HepG2 (cell line): ENCODE results near the gene CHD2. TPM values are rescaled to one million over a fixed set of nuclear protein-coding genes. Genes with fewer than 3 reads are reported as not detected.

Experiments used
- ARID2 ChIP-seq: sonication (generic); formaldehyde crosslinking; IDR thresholded peaks from 2 replicates; pipeline ENCODE4 v1.8.1; 2022; ENCODE audit warnings: mild to moderate bottlenecking, missing genetic modification reagents, borderline replicate concordance
- ATF5 ChIP-seq: sonication (generic); formaldehyde crosslinking; IDR thresholded peaks from 2 replicates; pipeline ENCODE4 v1.4.0; 2020; ENCODE audit warnings: mild to moderate bottlenecking, low read depth, missing genetic modification reagents
- BCL3 ChIP-seq: sonication (generic); formaldehyde crosslinking; IDR thresholded peaks from 2 replicates; pipeline ENCODE4 v1.5.1; 2020; ENCODE audit warnings: mild to moderate bottlenecking, missing genetic modification reagents, moderate library complexity
- CBFB ChIP-seq: sonication (generic); formaldehyde crosslinking; IDR thresholded peaks from 2 replicates; pipeline ENCODE4 v1.4.0; 2020; ENCODE audit warnings: missing genetic modification reagents
- CBX2 ChIP-seq, 2 experiments: fragments of 200-600 bp in 1 of 2; sonication (generic); formaldehyde crosslinking in 1 of 2; IDR thresholded peaks; 2 replicates each; pipeline versions ENCODE4 v1.7.0 to v1.8.1; 2018 to 2022; ENCODE audit warnings: low read depth in 2 of 2, low read length in 1 of 2, mild to moderate bottlenecking in 1 of 2, missing genetic modification reagents in 1 of 2
- DMTF1 ChIP-seq: sonication (generic); formaldehyde crosslinking; IDR thresholded peaks from 2 replicates; pipeline ENCODE4 v1.4.0; 2020; ENCODE audit warnings: mild to moderate bottlenecking, missing genetic modification reagents
- EHMT2 ChIP-seq: fragments of 200-600 bp; sonication (generic); IDR thresholded peaks from 2 replicates; pipeline ENCODE4 v1.7.0; 2017; ENCODE audit warnings: antibody characterized with exemption, low read depth, low read length, borderline replicate concordance
- MIER2 ChIP-seq: IDR thresholded peaks from 2 replicates; pipeline ENCODE4 v1.6.1; 2016; ENCODE audit warnings: missing biosample characterization, missing genetic modification reagents
- MTA3 ChIP-seq: sonication (generic); formaldehyde crosslinking; IDR thresholded peaks from 2 replicates; pipeline ENCODE4 v1.4.0; 2020; ENCODE audit warnings: missing genetic modification reagents
- PAF1 ChIP-seq: IDR thresholded peaks from 2 replicates; pipeline ENCODE4 v1.6.1; 2016; ENCODE audit warnings: missing genetic modification reagents, missing compliant biosample characterization
- SKIL ChIP-seq: sonication (generic); formaldehyde crosslinking; IDR thresholded peaks from 2 replicates; pipeline ENCODE4 v1.8.0; 2022; ENCODE audit warnings: missing genetic modification reagents, mild to moderate bottlenecking, moderate library complexity, borderline replicate concordance
- THAP11 ChIP-seq: IDR thresholded peaks from 2 replicates; pipeline ENCODE4 v1.6.1; 2016; ENCODE audit warnings: missing biosample characterization, missing genetic modification reagents
- TOPORS ChIP-seq: sonication (generic); formaldehyde crosslinking; IDR thresholded peaks from 2 replicates; pipeline ENCODE4 v1.8.0; 2023; ENCODE audit warnings: mild to moderate bottlenecking, missing genetic modification reagents
- ZFP82 ChIP-seq: sonication (generic); formaldehyde crosslinking; IDR thresholded peaks from 2 replicates; pipeline ENCODE4 v1.5.1; 2020; ENCODE audit warnings: mild to moderate bottlenecking, missing genetic modification reagents, borderline replicate concordance
- ZFYVE20 ChIP-seq: sonication (generic); formaldehyde crosslinking; IDR thresholded peaks from 2 replicates; pipeline ENCODE4 v1.8.0; 2023; ENCODE audit warnings: low read depth, mild to moderate bottlenecking, moderate library complexity, missing genetic modification reagents, borderline replicate concordance
- ZNF101 ChIP-seq: sonication (generic); formaldehyde crosslinking; IDR thresholded peaks from 2 replicates; pipeline ENCODE4 v1.4.0; 2020; ENCODE audit warnings: mild to moderate bottlenecking, low read depth, missing genetic modification reagents, borderline replicate concordance
- ZNF207 ChIP-seq: fragments of 450-650 bp; IDR thresholded peaks from 2 replicates; pipeline ENCODE4 v1.6.1; 2016; ENCODE audit warnings: antibody characterized with exemption, borderline replicate concordance
- ZNF234 ChIP-seq: sonication (generic); formaldehyde crosslinking; conservative IDR thresholded peaks from 2 replicates; pipeline ENCODE4 v1.5.1; 2020; ENCODE audit warnings: mild to moderate bottlenecking, missing genetic modification reagents
- ZNF552 ChIP-seq: sonication (generic); formaldehyde crosslinking; IDR thresholded peaks from 2 replicates; pipeline ENCODE4 v1.9.0; 2022; ENCODE audit warnings: missing genetic modification reagents, mild to moderate bottlenecking, borderline replicate concordance
- ZNF619 ChIP-seq: sonication (generic); formaldehyde crosslinking; IDR thresholded peaks from 2 replicates; pipeline ENCODE4 v1.4.0; 2020; ENCODE audit warnings: mild to moderate bottlenecking, missing genetic modification reagents
- ZNF749 ChIP-seq: sonication (generic); formaldehyde crosslinking; IDR thresholded peaks from 2 replicates; pipeline ENCODE4 v1.8.0; 2022; ENCODE audit warnings: mild to moderate bottlenecking, missing genetic modification reagents, moderate library complexity, borderline replicate concordance
- ZSCAN22 ChIP-seq: sonication (generic); formaldehyde crosslinking; IDR thresholded peaks from 2 replicates; pipeline ENCODE4 v1.4.0; 2020; ENCODE audit warnings: mild to moderate bottlenecking, missing genetic modification reagents
- ZZZ3 ChIP-seq: sonication (generic); formaldehyde crosslinking; IDR thresholded peaks from 2 replicates; pipeline ENCODE4 v1.4.0; 2020; ENCODE audit warnings: missing genetic modification reagents, mild to moderate bottlenecking, borderline replicate concordance
- polyA plus RNA-seq, 8 experiments: library from polyadenylated mRNA; depleted of rRNA in 3 of 8; stranded (reverse) in 7 of 8; unstranded in 1 of 8; fragments of >200 nt; fragmentation: Illumina TruSeq in 4 of 8; extraction: Trizol in 4 of 8; gene quantifications; 2 replicates each; pipeline versions ENCODE4 v1.2.1 to v1.2.3, GENCODE V29; 2011 to 2016; ENCODE audit warnings: low read depth in 4 of 8, missing spikeins in 1 of 8, mixed read lengths in 1 of 8; ENCODE audit not compliant: insufficient read depth in 1 of 8
- total RNA-seq, 5 experiments: library from RNA; depleted of rRNA; stranded (reverse); fragments of >200 nt; fragmentation: Illumina TruSeq; extraction: Trizol; gene quantifications; 2 replicates each; pipeline ENCODE4 v1.2.3, GENCODE V29; 2016; ENCODE audit warnings: low read depth in 1 of 5

CHD2 gene
- total and polyA plus RNA-seq, 2 of the 13 experiments (the other 11 are each of a cell fraction or from before 2014, with no cell fraction given) = 54.0 to 54.1 TPM

- TF ChIP-seq TOPORS = no peak
- TF ChIP-seq MTA3 (CRISPR knock-in tag) = no peak
- TF ChIP-seq SKIL = no peak
- TF ChIP-seq ZNF552 (CRISPR knock-in tag) = no peak
- TF ChIP-seq CBFB (CRISPR knock-in tag) = no peak
- TF ChIP-seq BCL3 (CRISPR knock-in tag) = no peak
- no peak for TF ChIP-seq ZNF101 (CRISPR knock-in tag)
- no peak for TF ChIP-seq ZNF749 (CRISPR knock-in tag)
- no peak for TF ChIP-seq CBX2 (IDR thresholded peaks at IDR 0.05; ENCODE audit: low read depth, low read length)
- TF ChIP-seq CBX2 (CRISPR knock-in tag; IDR thresholded peaks at IDR 0.05; ENCODE audit: low read depth) = no peak
- TF ChIP-seq ZFYVE20 = no peak
- TF ChIP-seq PAF1 = no peak
- TF ChIP-seq ZFP82 (CRISPR knock-in tag) = no peak
- TF ChIP-seq THAP11 = peak; percentile 11; the same call in 1 of the 2 replicates
- TF ChIP-seq MIER2 = no peak
- no peak for TF ChIP-seq ATF5 (CRISPR knock-in tag)
- TF ChIP-seq DMTF1 (CRISPR knock-in tag) = peak; percentile 42; the same call in 1 of the 2 replicates
- TF ChIP-seq EHMT2 = no peak
- no peak for TF ChIP-seq ZZZ3 (CRISPR knock-in tag)
- TF ChIP-seq ZSCAN22 (CRISPR knock-in tag) = no peak
- no peak for TF ChIP-seq ZNF207
- TF ChIP-seq ZNF234 (CRISPR knock-in tag) = no peak
- TF ChIP-seq ZNF619 = no peak
- no peak; the same call in 1 of the 2 replicates for TF ChIP-seq ARID2 (CRISPR knock-in tag)
Measured at GRCh38 chr15:92881802-92882696, 18.1 kb upstream of the CHD2 start (continued).
